Measurements from ENCODE around the gene HSPA9. TPM values are rescaled to one million over a fixed set of nuclear protein-coding genes. Genes with fewer than 3 reads are reported as not detected.

Gene HSPA9
- total RNA-seq, 1 experiment from 2014 or later = 414 TPM

- no peak for TF ChIP-seq USF2 (CRISPR knock-in tag; IDR thresholded peaks at IDR 0.05)
- no peak for TF ChIP-seq ATF3 (CRISPR knock-in tag; conservative IDR thresholded peaks at IDR 0.05)
- TF ChIP-seq ESRRA (CRISPR knock-in tag; IDR thresholded peaks at IDR 0.05; ENCODE audit: borderline replicate concordance) = no peak
- TF ChIP-seq ZSCAN18 (CRISPR knock-in tag; IDR thresholded peaks at IDR 0.05) = no peak
- TF ChIP-seq ZNF263 (CRISPR knock-in tag; IDR thresholded peaks at IDR 0.05; ENCODE audit: low read depth) = no peak
- TF ChIP-seq ATF2 (CRISPR knock-in tag; IDR thresholded peaks at IDR 0.05; ENCODE audit: borderline replicate concordance, low read depth) = no peak
These were observed 36.1 kb downstream of the HSPA9 start (continued) for GRCh38 chr5:138538943-138539627.

GRCh38 chr5:138536665-138537315 is 38.4 kb downstream of the HSPA9 start:
- Mint-ChIP-seq H3K9me3 (no peaks in the 10 kb centered on the region), H3K27ac (peak overlapping the region; percentile 17), H3K36me3 (peaks cover 28% of the 10 kb centered on the region), H3K27me3 (ENCODE audit: low read depth) (no peaks in the 10 kb centered on the region), H3K4me3 (no peak overlapping the region), H3K4me1 (peaks cover 26% of the 10 kb centered on the region)
- ATAC-seq = peak; percentile 87
- TF ChIP-seq FOXJ3 (CRISPR knock-in tag; IDR thresholded peaks at IDR 0.05; ENCODE audit: borderline replicate concordance) (no peak), ELF4 (CRISPR knock-in tag; IDR thresholded peaks at IDR 0.05; ENCODE audit: low read depth) (no peak), AR (CRISPR knock-in tag; IDR thresholded peaks at IDR 0.05) (no peak), SP1 (CRISPR knock-in tag; conservative IDR thresholded peaks at IDR 0.05) (no peak), ATF2 (CRISPR knock-in tag; IDR thresholded peaks at IDR 0.05; ENCODE audit: borderline replicate concordance, low read depth) (no peak), NFYB (CRISPR knock-in tag; conservative IDR thresholded peaks at IDR 0.05; ENCODE audit: low read depth) (no peak), ATF6 (CRISPR knock-in tag; IDR thresholded peaks at IDR 0.05) (no peak), ZNF121 (CRISPR knock-in tag; IDR thresholded peaks at IDR 0.05) (no peak)
- TF ChIP-seq, protein P1, sequence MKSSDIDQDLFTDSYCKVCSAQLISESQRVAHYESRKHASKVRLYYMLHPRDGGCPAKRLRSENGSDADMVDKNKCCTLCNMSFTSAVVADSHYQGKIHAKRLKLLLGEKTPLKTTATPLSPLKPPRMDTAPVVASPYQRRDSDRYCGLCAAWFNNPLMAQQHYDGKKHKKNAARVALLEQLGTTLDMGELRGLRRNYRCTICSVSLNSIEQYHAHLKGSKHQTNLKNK (CRISPR knock-in tag; IDR thresholded peaks at IDR 0.05) = no peak
- ChIA-PET POLR2A (no interaction called here), CTCF (interaction anchor here (0.9 to 1.5 kb wide), 4 partner anchors 10 to 33 kb away, joined by 3 to 6 read pairs (median 4); no protein-coding TSS in a partner anchor)
- peak; percentile 17 for DNase-seq (ENCODE audit: low spot score)

Measured in WTC11 (cell line).